K562 (cell line): ENCODE data around the gene SURF6. TPM values are rescaled to one million over a fixed set of nuclear protein-coding genes. Genes with fewer than 3 reads are reported as not detected.

ENCODE experiments used
- ATAC-seq: fragments of 200-7000 bp; cut with Tn5 transposase; 3 replicates; pipeline ENCODE4 v1.9.1; 2020; ENCODE audit warnings: moderate library complexity
- BruUV-seq: library from RNA; stranded (reverse); fragments of 400-500 nt; replicated peaks from 2 replicates; lab custom pipeline; 2021; lab: Mats Ljungman, UMichigan
- CTCF ChIA-PET: fragments of 300-600 bp; formaldehyde crosslinking; extraction: SDS; loops from one replicate; lab custom pipeline; 2021; ENCODE audit warnings: low intra/inter-chr PET ratio; lab: Yijun Ruan, JAX
- POLR2A ChIA-PET: fragments of 300-600, 350-650 bp; sonication (Branson Sonifier 250); formaldehyde crosslinking; extraction: SDS; loops from one replicate; lab custom pipeline; 2021; ENCODE audit warnings: antibody characterized with exemption, inconsistent platforms; lab: Yijun Ruan, JAX
- DNase-seq, 4 experiments: peaks; one replicate each; pipeline versions ENCODE4 v3.0.0 to v3.0.0-alpha.2; 2011 to 2018; ENCODE audit warnings: low spot score in 3 of 4, mixed read lengths in 3 of 4; ENCODE audit errors: extremely low read depth in 1 of 4
- FAIRE-seq: peaks from 2 replicates; lab custom pipeline; 2011; peaks lifted over from hg19 to GRCh38; lab: Jason Lieb, UNC
- H2AFZ ChIP-seq: 2 replicates; pipeline ENCODE4 v1.6.0; 2011; ENCODE audit warnings: low read depth, low read length, control low read depth, inconsistent platforms
- H3K27ac ChIP-seq: fragments of 200-600 bp; 3 replicates; pipeline ENCODE4 v1.8.0; 2011; ENCODE audit warnings: low read depth, mild to moderate bottlenecking, control low read depth, inconsistent platforms, low read length, moderate library complexity, mixed read lengths; ENCODE audit errors: extremely low read depth
- H3K27me3 ChIP-seq, 2 experiments: fragments of 300-600 bp in 1 of 2; 2 replicates in 1 of 2; 3 replicates in 1 of 2; pipeline versions ENCODE4 v1.6.0 to v1.8.0; 2011; ENCODE audit warnings: inconsistent platforms in 2 of 2, low read length in 2 of 2, mild to moderate bottlenecking in 1 of 2, mixed read lengths in 1 of 2, moderate library complexity in 1 of 2; ENCODE audit not compliant: control insufficient read depth in 2 of 2, insufficient read depth in 2 of 2
- H3K36me3 ChIP-seq: fragments of 300-600 bp; 3 replicates; pipeline ENCODE4 v1.8.0; 2011; ENCODE audit warnings: mild to moderate bottlenecking, low read length, inconsistent platforms; ENCODE audit not compliant: control insufficient read depth, insufficient read depth
- H3K4me1 ChIP-seq, 2 experiments: fragments of 200-600 bp in 1 of 2; replicated peaks in 1 of 2; 2 replicates in 1 of 2; 3 replicates in 1 of 2; pipeline versions ENCODE4 v1.5.1 to v1.8.0; 2011; ENCODE audit warnings: inconsistent platforms in 2 of 2, low read length in 2 of 2, mild to moderate bottlenecking in 1 of 2, mixed read lengths in 1 of 2, moderate library complexity in 1 of 2; ENCODE audit not compliant: control insufficient read depth in 2 of 2, insufficient read depth in 2 of 2
- H3K4me2 ChIP-seq: 2 replicates; pipeline ENCODE4 v1.6.1; 2011; ENCODE audit warnings: low read length, control low read depth, inconsistent platforms, mixed read lengths; ENCODE audit not compliant: insufficient read depth
- H3K4me3 ChIP-seq: fragments of 200-600 bp; sonication (generic), shearing (Covaris generic); 2 replicates; pipeline ENCODE4 v1.5.1; 2016; ENCODE audit warnings: control low read depth, inconsistent platforms
- H3K79me2 ChIP-seq: fragments of 200-600 bp; 3 replicates; pipeline ENCODE4 v1.8.0; 2011; ENCODE audit warnings: low read length, inconsistent platforms; ENCODE audit not compliant: control insufficient read depth, insufficient read depth
- H3K9ac ChIP-seq, 2 experiments: 2 replicates each; pipeline versions ENCODE4 v1.6.0 to v1.6.1; 2011; ENCODE audit warnings: low read depth in 2 of 2, low read length in 2 of 2, control low read depth in 1 of 2, inconsistent platforms in 1 of 2, mild to moderate bottlenecking in 1 of 2, mixed read lengths in 1 of 2; ENCODE audit not compliant: insufficient read depth in 1 of 2
- H3K9me1 ChIP-seq: one replicate; pipeline ENCODE4 v1.6.0; 2011; ENCODE audit warnings: inconsistent platforms, mild to moderate bottlenecking, low read length, moderate library complexity; ENCODE audit not compliant: control insufficient read depth, insufficient read depth
- H3K9me3 ChIP-seq: replicated peaks from 2 replicates; pipeline ENCODE4 v1.5.1; 2011; ENCODE audit warnings: low read depth, low read length, inconsistent platforms; ENCODE audit not compliant: control insufficient read depth, insufficient read depth
- H4K20me1 ChIP-seq: replicated peaks from 2 replicates; pipeline ENCODE4 v1.6.1; 2011; ENCODE audit warnings: low read length, inconsistent platforms, mixed read lengths; ENCODE audit not compliant: control insufficient read depth, insufficient read depth
- ARNT ChIP-seq, 2 experiments: fragments of 450-650 bp; IDR thresholded peaks; 2 replicates each; pipeline ENCODE4 v1.6.1; 2016; ENCODE audit warnings: mild to moderate bottlenecking in 1 of 2
- ASH1L ChIP-seq: fragments of 450-650 bp; IDR thresholded peaks from 2 replicates; pipeline ENCODE4 v1.6.1; 2018; ENCODE audit warnings: borderline replicate concordance, mild to moderate bottlenecking, low read depth; ENCODE audit not compliant: partially characterized antibody
- HDGF ChIP-seq: fragments of 450-650 bp; IDR thresholded peaks from 2 replicates; pipeline ENCODE4 v1.6.1; 2016
- HNRNPH1 ChIP-seq: fragments of 200-400 bp; formaldehyde crosslinking; optimal IDR thresholded peaks from 2 replicates; pipeline ENCODE3; 2017; ENCODE audit warnings: low read depth, mild to moderate bottlenecking, low read length, moderate library complexity
- KLF1 ChIP-seq: fragments of 450-650 bp; IDR thresholded peaks from 2 replicates; pipeline ENCODE4 v1.6.1; 2016; ENCODE audit warnings: missing genetic modification characterization, missing compliant biosample characterization
- MAZ ChIP-seq, 2 experiments: fragments of 450-650 bp in 1 of 2; sonication (generic) in 1 of 2; formaldehyde crosslinking; IDR thresholded peaks in 1 of 2; conservative IDR thresholded peaks in 1 of 2; 2 replicates each; pipeline versions ENCODE4 v1.4.0 to v1.5.0; 2020; ENCODE audit warnings: mild to moderate bottlenecking in 1 of 2, missing genetic modification reagents in 1 of 2
- RFX5 ChIP-seq: IDR thresholded peaks from 2 replicates; pipeline ENCODE4 v1.6.1; 2011; ENCODE audit warnings: low read depth, mild to moderate bottlenecking, improper control_type of control experiment, low read length
- ZBED1 ChIP-seq: IDR thresholded peaks from 2 replicates; pipeline ENCODE4 v1.6.1; 2014
- ZNF232 ChIP-seq: sonication (generic); formaldehyde crosslinking; IDR thresholded peaks from 2 replicates; pipeline ENCODE4 v1.8.0; 2022; ENCODE audit warnings: mild to moderate bottlenecking, missing genetic modification reagents
- ZNF347 ChIP-seq: fragments of 450-650 bp; formaldehyde crosslinking; IDR thresholded peaks from 2 replicates; pipeline ENCODE4 v1.4.0; 2020; ENCODE audit warnings: low read depth, mild to moderate bottlenecking, moderate library complexity
- ZNF668 ChIP-seq: fragments of 250-450 bp; sonication (Bioruptor Pico); IDR thresholded peaks from 2 replicates; pipeline ENCODE4 v1.8.0; 2022; ENCODE audit warnings: mild to moderate bottlenecking, inconsistent platforms
- ZNF740 ChIP-seq, 3 experiments: fragments of 200-800 bp in 1 of 3; sonication (Bioruptor generic) in 1 of 3; sonication (generic) in 1 of 3; formaldehyde crosslinking in 1 of 3; IDR thresholded peaks; 2 replicates each; pipeline versions ENCODE4 v1.6.1 to v1.8.0; 2016 to 2022; ENCODE audit warnings: mild to moderate bottlenecking in 2 of 3, missing compliant biosample characterization in 2 of 3, missing genetic modification characterization in 2 of 3, missing genetic modification reagents in 1 of 3
- WGBS: fragments of 100-300 bp; shearing (Covaris generic); methylation state at CpG from one replicate; pipeline ENCODE4 v1.1.6; 2016; ENCODE audit warnings: low coverage, mixed read lengths; ENCODE audit not compliant: insufficient coverage; ENCODE audit errors: missing lambda C conversion rate; 5-methylcytosine and 5-hydroxymethylcytosine counted together
- in situ Hi-C: fragments of 300-500 bp; cut with MboI; formaldehyde crosslinking; loops from 4 replicates; pipeline ENCODE4 v1.15.0; 2018; ENCODE audit warnings: inconsistent platforms, mixed read lengths
- intact Hi-C: fragments of 100-400 bp; cut with micrococcal nuclease; formaldehyde crosslinking; loops from 2 replicates; pipeline ENCODE4 v1.14.2; 2022
- polyA plus RNA-seq, 8 experiments: library from polyadenylated mRNA; depleted of rRNA in 4 of 8; stranded (reverse) in 5 of 8; unstranded in 3 of 8; fragments of >200 nt; fragmentation: Nextera tagmentation in 2 of 8; fragmentation: Illumina TruSeq in 1 of 8; extraction: Ambion mirVana in 2 of 8; extraction: Trizol in 1 of 8; gene quantifications; 2 replicates each; pipeline versions ENCODE4 v1.2.1 to v1.2.3, GENCODE V29; 2011 to 2014; ENCODE audit warnings: inconsistent platforms in 1 of 8, missing spikeins in 1 of 8
- total RNA-seq, 7 experiments: library from RNA; depleted of rRNA in 6 of 7; stranded (reverse); fragments of >200 nt in 6 of 7; fragmentation: Illumina TruSeq in 2 of 7; extraction: Trizol in 2 of 7; gene quantifications; 2 replicates each; pipeline versions ENCODE4 v1.2.1 to v1.2.3, GENCODE V29; 2011 to 2021; ENCODE audit warnings: low replicate concordance in 1 of 7
- TF ChIP-seq, protein P1 (sequence below): sonication (generic); formaldehyde crosslinking; IDR thresholded peaks from 2 replicates; pipeline ENCODE4 v1.9.0; 2022; ENCODE audit warnings: mild to moderate bottlenecking, missing genetic modification reagents

The SURF6 gene
- total and polyA plus RNA-seq, 9 of the 15 experiments (the other 6 are each of a cell fraction or from before 2014, with no cell fraction given): 1.4 to 68.3 (median 14.7) TPM

DNA sequence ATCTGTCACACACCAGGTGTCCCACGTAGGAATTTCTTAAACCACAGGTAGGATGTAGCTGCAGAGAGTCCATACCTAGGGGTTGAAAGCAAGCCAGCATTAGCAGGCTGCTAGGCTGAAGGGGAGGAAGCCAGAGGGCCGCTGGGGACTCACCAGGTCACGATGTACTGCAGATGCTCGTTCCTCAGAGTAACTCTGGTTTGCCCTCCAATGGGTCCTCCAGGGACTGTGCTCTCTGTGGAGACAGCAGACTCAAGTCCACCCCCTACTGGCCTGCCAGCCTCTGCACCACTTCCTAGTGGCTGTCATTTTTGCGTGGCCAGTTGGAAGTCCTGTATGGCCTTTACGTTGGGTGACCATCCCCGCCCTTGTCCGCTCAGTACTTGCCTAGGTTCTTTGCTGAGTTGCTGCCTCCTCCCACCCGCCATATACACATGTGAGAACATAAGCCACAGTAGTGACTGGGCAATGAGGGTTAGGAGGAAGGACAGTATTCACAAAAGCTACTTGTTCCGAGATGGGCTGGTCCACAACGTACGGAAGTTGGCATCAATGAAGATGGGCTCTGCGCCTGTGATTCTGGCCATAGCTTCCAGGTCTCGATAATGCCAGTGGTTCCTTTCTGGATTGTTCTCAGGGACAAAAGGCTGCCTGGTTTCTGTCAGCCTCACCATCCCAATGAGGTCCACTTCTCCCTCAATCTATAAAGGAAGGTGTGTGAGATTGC lies 16.1 kb upstream of the SURF6 start:
- POLR2A ChIA-PET: interaction anchor here (0.6 to 7.4 kb wide), 13 partner anchors 8 to 372 kb away, joined by 3 to 33 read pairs (median 5); partner anchors contain the start of gene STKLD1
- TF ChIP-seq ARNT (IDR thresholded peaks at IDR 0.05) (no peak; a peak in 1 of 4 replicates), MAZ (CRISPR knock-in tag; conservative IDR thresholded peaks at IDR 0.05 in 1 of 2, IDR thresholded peaks at IDR 0.05 in 1 of 2) (0 out of 4 replicates have a peak, but pooled peaks of 1 of the 2 experiments have one; percentile 30), ZNF347 (no peak), ZNF740 (CRISPR knock-in tag; IDR thresholded peaks at IDR 0.05) (0 out of 2 replicates have a peak, but pooled peaks have one; percentile 19), ZNF740 (tag; IDR thresholded peaks at IDR 0.05) (no peak), KLF1 (no peak), ASH1L (no peak), ZBED1 (no peak), ZNF668 (CRISPR knock-in tag) (no peak), RFX5 (no peak), HDGF (peak; percentile 50; the same call in 1 of the 2 replicates), HNRNPH1 (no peak), ZNF232 (no peak)
- TF ChIP-seq, protein P1, sequence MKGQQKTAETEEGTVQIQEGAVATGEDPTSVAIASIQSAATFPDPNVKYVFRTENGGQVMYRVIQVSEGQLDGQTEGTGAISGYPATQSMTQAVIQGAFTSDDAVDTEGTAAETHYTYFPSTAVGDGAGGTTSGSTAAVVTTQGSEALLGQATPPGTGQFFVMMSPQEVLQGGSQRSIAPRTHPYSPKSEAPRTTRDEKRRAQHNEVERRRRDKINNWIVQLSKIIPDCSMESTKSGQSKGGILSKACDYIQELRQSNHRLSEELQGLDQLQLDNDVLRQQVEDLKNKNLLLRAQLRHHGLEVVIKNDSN (CRISPR knock-in tag): no peak; the same call in 1 of the 2 replicates

More for the DNA sequence above, 16.1 kb upstream of the SURF6 start:
- ATAC-seq (peak; percentile 78), DNase-seq (peak in 3 of 4 experiments; percentile 38 to 88 (median 79)), FAIRE-seq (peak; percentile 92)
- no TSS peak for BruUV-seq
- H3K9me3 ChIP-seq: no peaks in the 10 kb centered on the region
- CTCF ChIA-PET: no interaction called here
- no peak overlapping the region for H3K4me3 ChIP-seq
- H4K20me1 ChIP-seq: peaks cover 30% of the 10 kb centered on the region
- peak overlapping the region; percentile 34; the same call in 1 of the 3 replicates for H3K27ac ChIP-seq
- H3K36me3 ChIP-seq: peaks cover 57% of the 10 kb centered on the region
- H3K9ac ChIP-seq: no peak overlapping the region
- peaks cover 11 to 30% of the 10 kb centered on the region in 2 experiments; a peak in 4 of 5 replicates for H3K4me1 ChIP-seq
- H3K27me3 ChIP-seq: no peaks in the 10 kb centered on the region
- no peak overlapping the region for H3K4me2 ChIP-seq
- in situ Hi-C loops: no loop called here
- H3K9me1 ChIP-seq: peaks cover 3% of the 10 kb centered on the region
- peaks cover 60% of the 10 kb centered on the region for H3K79me2 ChIP-seq
- 63% methylated on average over 14 of the region's 14 CpGs for WGBS
- no peak overlapping the region for H2AFZ ChIP-seq
- intact Hi-C loops: no loop called here
